K562 (cell line): ENCODE data around the gene ARHGEF6. TPM values are rescaled to one million over a fixed set of nuclear protein-coding genes. Genes with fewer than 3 reads are reported as not detected.
A peak's percentile ranks its signal among the peaks of the same experiment; 100 is the strongest.

ENCODE experiments used
- CEBPG ChIP-seq, 3 experiments: fragments of 200-800 bp in 1 of 3; sonication (Bioruptor generic) in 1 of 3; sonication (generic) in 1 of 3; formaldehyde crosslinking in 1 of 3; IDR thresholded peaks in 2 of 3; conservative IDR thresholded peaks in 1 of 3; 2 replicates each; pipeline versions ENCODE4 v1.6.1 to v1.8.0; 2016 to 2022; ENCODE audit warnings: missing compliant biosample characterization in 2 of 3, missing genetic modification characterization in 2 of 3, mild to moderate bottlenecking in 1 of 3, missing genetic modification reagents in 1 of 3
- DEAF1 ChIP-seq: fragments of 450-650 bp; formaldehyde crosslinking; IDR thresholded peaks from 2 replicates; pipeline ENCODE4 v1.4.0; 2020; ENCODE audit warnings: mild to moderate bottlenecking, moderate library complexity
- KAT8 ChIP-seq: fragments of 450-650 bp; IDR thresholded peaks from 2 replicates; pipeline ENCODE4 v1.6.1; 2016; ENCODE audit warnings: low read depth, mild to moderate bottlenecking
- NR2F6 ChIP-seq: fragments of 450-650 bp; formaldehyde crosslinking; IDR thresholded peaks from 2 replicates; pipeline ENCODE4 v1.4.0; 2020; ENCODE audit warnings: mild to moderate bottlenecking
- THRB ChIP-seq: fragments of 450-650 bp; formaldehyde crosslinking; conservative IDR thresholded peaks from 2 replicates; pipeline ENCODE4 v1.4.0; 2022; ENCODE audit warnings: mild to moderate bottlenecking, missing genetic modification characterization
- TRIM25 ChIP-seq: fragments of 450-650 bp; IDR thresholded peaks from 2 replicates; pipeline ENCODE4 v1.7.0; 2016; ENCODE audit warnings: borderline replicate concordance
- ZNF778 ChIP-seq: fragments of 450-650 bp; formaldehyde crosslinking; IDR thresholded peaks from 2 replicates; pipeline ENCODE4 v1.4.0; 2020; ENCODE audit warnings: mild to moderate bottlenecking, moderate library complexity
- ZSCAN32 ChIP-seq: fragments of 450-650 bp; formaldehyde crosslinking; IDR thresholded peaks from 2 replicates; pipeline ENCODE4 v1.4.0; 2020; ENCODE audit warnings: mild to moderate bottlenecking, moderate library complexity
- polyA plus RNA-seq, 8 experiments: library from polyadenylated mRNA; depleted of rRNA in 4 of 8; stranded (reverse) in 5 of 8; unstranded in 3 of 8; fragments of >200 nt; fragmentation: Nextera tagmentation in 2 of 8; fragmentation: Illumina TruSeq in 1 of 8; extraction: Ambion mirVana in 2 of 8; extraction: Trizol in 1 of 8; gene quantifications; 2 replicates each; pipeline versions ENCODE4 v1.2.1 to v1.2.3, GENCODE V29; 2011 to 2014; ENCODE audit warnings: inconsistent platforms in 1 of 8, missing spikeins in 1 of 8
- total RNA-seq, 7 experiments: library from RNA; depleted of rRNA in 6 of 7; stranded (reverse); fragments of >200 nt in 6 of 7; fragmentation: Illumina TruSeq in 2 of 7; extraction: Trizol in 2 of 7; gene quantifications; 2 replicates each; pipeline versions ENCODE4 v1.2.1 to v1.2.3, GENCODE V29; 2011 to 2021; ENCODE audit warnings: low replicate concordance in 1 of 7

The ARHGEF6 gene
- total and polyA plus RNA-seq, 9 of the 15 experiments (the other 6 are each of a cell fraction or from before 2014, with no cell fraction given): 2.9 to 22.1 (median 13.3) TPM

GRCh38 chrX:136802515-136802914, 21.8 kb upstream of the ARHGEF6 start (continued):
- TF ChIP-seq THRB (CRISPR knock-in tag) (no peak), TRIM25 (no peak), CEBPG (CRISPR knock-in tag; IDR thresholded peaks at IDR 0.05) (no peak), CEBPG (tag; conservative IDR thresholded peaks at IDR 0.05 in 1 of 2, IDR thresholded peaks at IDR 0.05 in 1 of 2) (peak in 1 of 2 experiments; percentile 63; a peak in 3 of 4 replicates), NR2F6 (no peak), DEAF1 (CRISPR knock-in tag) (no peak), ZSCAN32 (CRISPR knock-in tag) (0 out of 2 replicates have a peak, but pooled peaks have one; percentile 25), KAT8 (no peak), ZNF778 (no peak)
- TF ChIP-seq, all 486 proteins: peak for 4
